B cell (primary cell): Measurements from ENCODE around the gene GABRB2.

Experiments
- CTCF ChIP-seq: fragments of 200-600 bp; IDR thresholded peaks from one replicate; pipeline ENCODE4 v1.8.0; 2022; ENCODE audit warnings: antibody characterized with exemption, mild to moderate bottlenecking
- EZH2 ChIP-seq: IDR thresholded peaks from 2 replicates; pipeline ENCODE4 v1.6.1; 2012; ENCODE audit warnings: borderline replicate concordance, low read depth, mild to moderate bottlenecking, moderate library complexity, low read length; ENCODE audit not compliant: insufficient read depth, poor library complexity, severe bottlenecking

- TF ChIP-seq CTCF (no peak), EZH2 (no peak)
These were observed 188.1 kb downstream of the GABRB2 start for GRCh38 chr5:161358446-161358845.
